Measurements from ENCODE around the gene RNF215.

The RNF215 gene

GRCh38 chr22:30386960-30387827 is at the start of gene RNF215:
TSS of gene RNF215 (minus strand) at chr22:30387411. CDS start at chr22:30387313, 98 bp downstream.
- H3K4me3 ChIP-seq (ENCODE audit: control insufficient read depth, low read depth, low read length) = peak within 1 kb of the TSS; percentile 64
- TF ChIP-seq, protein P1, sequence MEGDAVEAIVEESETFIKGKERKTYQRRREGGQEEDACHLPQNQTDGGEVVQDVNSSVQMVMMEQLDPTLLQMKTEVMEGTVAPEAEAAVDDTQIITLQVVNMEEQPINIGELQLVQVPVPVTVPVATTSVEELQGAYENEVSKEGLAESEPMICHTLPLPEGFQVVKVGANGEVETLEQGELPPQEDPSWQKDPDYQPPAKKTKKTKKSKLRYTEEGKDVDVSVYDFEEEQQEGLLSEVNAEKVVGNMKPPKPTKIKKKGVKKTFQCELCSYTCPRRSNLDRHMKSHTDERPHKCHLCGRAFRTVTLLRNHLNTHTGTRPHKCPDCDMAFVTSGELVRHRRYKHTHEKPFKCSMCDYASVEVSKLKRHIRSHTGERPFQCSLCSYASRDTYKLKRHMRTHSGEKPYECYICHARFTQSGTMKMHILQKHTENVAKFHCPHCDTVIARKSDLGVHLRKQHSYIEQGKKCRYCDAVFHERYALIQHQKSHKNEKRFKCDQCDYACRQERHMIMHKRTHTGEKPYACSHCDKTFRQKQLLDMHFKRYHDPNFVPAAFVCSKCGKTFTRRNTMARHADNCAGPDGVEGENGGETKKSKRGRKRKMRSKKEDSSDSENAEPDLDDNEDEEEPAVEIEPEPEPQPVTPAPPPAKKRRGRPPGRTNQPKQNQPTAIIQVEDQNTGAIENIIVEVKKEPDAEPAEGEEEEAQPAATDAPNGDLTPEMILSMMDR (conservative IDR thresholded peaks at IDR 0.05; ENCODE audit: control insufficient read depth, insufficient read depth, low read depth, low read length) = no peak

DNA sequence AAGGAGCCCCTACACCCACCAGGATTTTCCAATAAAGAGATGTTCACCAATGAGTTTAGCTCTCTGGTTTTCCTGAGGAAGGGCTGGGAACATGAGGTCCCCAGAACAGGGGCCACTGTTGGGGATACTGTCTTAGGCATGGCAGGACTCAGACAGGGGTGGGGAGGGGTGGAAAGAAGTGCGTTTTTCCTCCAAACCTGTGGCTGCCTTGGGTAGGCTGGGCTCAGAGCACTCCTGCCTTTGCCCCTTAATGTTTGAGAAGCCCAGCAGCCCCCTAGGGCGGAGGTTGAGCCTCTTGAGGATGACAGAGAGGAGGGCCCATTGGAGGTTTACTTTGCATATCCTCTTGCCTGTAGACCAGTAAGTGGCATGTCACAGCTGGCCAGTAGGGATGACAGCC is 49.0 kb upstream of the RNF215 start:
- TF ChIP-seq, protein P1 (conservative IDR thresholded peaks at IDR 0.05; ENCODE audit: control insufficient read depth, insufficient read depth, low read depth, low read length) = no peak
- no peak for DNase-seq (ENCODE audit: low read depth)
- H3K4me3 ChIP-seq (ENCODE audit: control insufficient read depth, low read depth, low read length) = no peak overlapping the region

More at GRCh38 chr22:30386960-30387827, at the start of gene RNF215:
- DNase-seq (ENCODE audit: low read depth) = peak; percentile 57

DNA sequence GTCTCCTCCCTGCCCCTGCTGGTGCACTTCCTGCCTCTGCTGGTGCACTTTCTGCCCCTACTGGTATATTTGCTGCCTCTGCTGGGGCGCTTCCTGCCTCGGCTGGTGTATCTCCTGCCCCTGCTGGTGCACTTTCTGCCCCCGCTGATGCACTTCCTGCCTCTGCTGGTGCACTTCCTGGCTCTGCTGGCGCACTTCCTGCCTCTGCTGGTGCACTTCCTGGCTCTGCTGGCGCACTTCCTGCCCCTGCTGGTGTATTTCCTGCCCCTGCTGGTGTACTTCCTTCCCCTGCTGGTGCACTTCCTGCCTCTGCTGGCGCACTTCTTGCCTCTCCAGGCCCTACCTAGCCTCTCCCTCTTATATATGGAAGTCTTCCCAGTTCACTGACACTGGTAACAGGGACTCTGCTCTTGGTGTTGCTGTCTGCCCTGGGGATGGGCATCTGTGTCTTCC is 48.5 kb upstream of the RNF215 start:
- no peak overlapping the region for H3K4me3 ChIP-seq (ENCODE audit: control insufficient read depth, low read depth, low read length)
- TF ChIP-seq, protein P1 (conservative IDR thresholded peaks at IDR 0.05; ENCODE audit: control insufficient read depth, insufficient read depth, low read depth, low read length) = no peak
- DNase-seq (ENCODE audit: low read depth) = no peak

- DNase-seq (ENCODE audit: low read depth) = no peak
- TF ChIP-seq, protein P1 (conservative IDR thresholded peaks at IDR 0.05; ENCODE audit: control insufficient read depth, insufficient read depth, low read depth, low read length) = no peak
- no peak overlapping the region for H3K4me3 ChIP-seq (ENCODE audit: control insufficient read depth, low read depth, low read length)
Observed at GRCh38 chr22:30434843-30435242, 47.6 kb upstream of the RNF215 start.

GRCh38 chr22:30433773-30434172 is 46.6 kb upstream of the RNF215 start:
- TF ChIP-seq, protein P1 (conservative IDR thresholded peaks at IDR 0.05; ENCODE audit: control insufficient read depth, insufficient read depth, low read depth, low read length) = no peak
- no peak for DNase-seq (ENCODE audit: low read depth)
- no peak overlapping the region for H3K4me3 ChIP-seq (ENCODE audit: control insufficient read depth, low read depth, low read length)

- no peak overlapping the region for H3K4me3 ChIP-seq (ENCODE audit: control insufficient read depth, low read depth, low read length)
- TF ChIP-seq, protein P1 (conservative IDR thresholded peaks at IDR 0.05; ENCODE audit: control insufficient read depth, insufficient read depth, low read depth, low read length) = no peak
- DNase-seq (ENCODE audit: low read depth) = no peak
Observed at GRCh38 chr22:30433227-30433626, 46.0 kb upstream of the RNF215 start.

Measured in fibroblast of mammary gland (primary cell).